K562 (cell line): Measurements from ENCODE around the gene DIO3. TPM values are rescaled to one million over a fixed set of nuclear protein-coding genes. Genes with fewer than 3 reads are reported as not detected.

Experiments used
- ATAC-seq: fragments of 200-7000 bp; cut with Tn5 transposase; 3 replicates; pipeline ENCODE4 v1.9.1; 2020; ENCODE audit warnings: moderate library complexity
- BruUV-seq: library from RNA; stranded (reverse); fragments of 400-500 nt; replicated peaks from 2 replicates; lab custom pipeline; 2021; lab: Mats Ljungman, UMichigan
- CTCF ChIA-PET: fragments of 300-600 bp; formaldehyde crosslinking; extraction: SDS; loops from one replicate; lab custom pipeline; 2021; ENCODE audit warnings: low intra/inter-chr PET ratio; lab: Yijun Ruan, JAX
- POLR2A ChIA-PET: fragments of 300-600, 350-650 bp; sonication (Branson Sonifier 250); formaldehyde crosslinking; extraction: SDS; loops from one replicate; lab custom pipeline; 2021; ENCODE audit warnings: antibody characterized with exemption, inconsistent platforms; lab: Yijun Ruan, JAX
- DNase-seq, 4 experiments: peaks; one replicate each; pipeline versions ENCODE4 v3.0.0 to v3.0.0-alpha.2; 2011 to 2018; ENCODE audit warnings: low spot score in 3 of 4, mixed read lengths in 3 of 4; ENCODE audit errors: extremely low read depth in 1 of 4
- FAIRE-seq: peaks from 2 replicates; lab custom pipeline; 2011; peaks lifted over from hg19 to GRCh38; lab: Jason Lieb, UNC
- H2AFZ ChIP-seq: 2 replicates; pipeline ENCODE4 v1.6.0; 2011; ENCODE audit warnings: low read depth, low read length, control low read depth, inconsistent platforms
- H3K27ac ChIP-seq: fragments of 200-600 bp; 3 replicates; pipeline ENCODE4 v1.8.0; 2011; ENCODE audit warnings: low read depth, mild to moderate bottlenecking, control low read depth, inconsistent platforms, low read length, moderate library complexity, mixed read lengths; ENCODE audit errors: extremely low read depth
- H3K27me3 ChIP-seq, 2 experiments: fragments of 300-600 bp in 1 of 2; 2 replicates in 1 of 2; 3 replicates in 1 of 2; pipeline versions ENCODE4 v1.6.0 to v1.8.0; 2011; ENCODE audit warnings: inconsistent platforms in 2 of 2, low read length in 2 of 2, mild to moderate bottlenecking in 1 of 2, mixed read lengths in 1 of 2, moderate library complexity in 1 of 2; ENCODE audit not compliant: control insufficient read depth in 2 of 2, insufficient read depth in 2 of 2
- H3K36me3 ChIP-seq: fragments of 300-600 bp; 3 replicates; pipeline ENCODE4 v1.8.0; 2011; ENCODE audit warnings: mild to moderate bottlenecking, low read length, inconsistent platforms; ENCODE audit not compliant: control insufficient read depth, insufficient read depth
- H3K4me1 ChIP-seq, 2 experiments: fragments of 200-600 bp in 1 of 2; replicated peaks in 1 of 2; 2 replicates in 1 of 2; 3 replicates in 1 of 2; pipeline versions ENCODE4 v1.5.1 to v1.8.0; 2011; ENCODE audit warnings: inconsistent platforms in 2 of 2, low read length in 2 of 2, mild to moderate bottlenecking in 1 of 2, mixed read lengths in 1 of 2, moderate library complexity in 1 of 2; ENCODE audit not compliant: control insufficient read depth in 2 of 2, insufficient read depth in 2 of 2
- H3K4me2 ChIP-seq: 2 replicates; pipeline ENCODE4 v1.6.1; 2011; ENCODE audit warnings: low read length, control low read depth, inconsistent platforms, mixed read lengths; ENCODE audit not compliant: insufficient read depth
- H3K4me3 ChIP-seq: fragments of 200-600 bp; sonication (generic), shearing (Covaris generic); 2 replicates; pipeline ENCODE4 v1.5.1; 2016; ENCODE audit warnings: control low read depth, inconsistent platforms
- H3K79me2 ChIP-seq: fragments of 200-600 bp; 3 replicates; pipeline ENCODE4 v1.8.0; 2011; ENCODE audit warnings: low read length, inconsistent platforms; ENCODE audit not compliant: control insufficient read depth, insufficient read depth
- H3K9ac ChIP-seq, 2 experiments: 2 replicates each; pipeline versions ENCODE4 v1.6.0 to v1.6.1; 2011; ENCODE audit warnings: low read depth in 2 of 2, low read length in 2 of 2, control low read depth in 1 of 2, inconsistent platforms in 1 of 2, mild to moderate bottlenecking in 1 of 2, mixed read lengths in 1 of 2; ENCODE audit not compliant: insufficient read depth in 1 of 2
- H3K9me1 ChIP-seq: one replicate; pipeline ENCODE4 v1.6.0; 2011; ENCODE audit warnings: inconsistent platforms, mild to moderate bottlenecking, low read length, moderate library complexity; ENCODE audit not compliant: control insufficient read depth, insufficient read depth
- H3K9me3 ChIP-seq: replicated peaks from 2 replicates; pipeline ENCODE4 v1.5.1; 2011; ENCODE audit warnings: low read depth, low read length, inconsistent platforms; ENCODE audit not compliant: control insufficient read depth, insufficient read depth
- H4K20me1 ChIP-seq: replicated peaks from 2 replicates; pipeline ENCODE4 v1.6.1; 2011; ENCODE audit warnings: low read length, inconsistent platforms, mixed read lengths; ENCODE audit not compliant: control insufficient read depth, insufficient read depth
- DIDO1 ChIP-seq: fragments of 450-650 bp; IDR thresholded peaks from 2 replicates; pipeline ENCODE4 v1.6.1; 2016; ENCODE audit warnings: low read depth, missing biosample characterization, missing genetic modification characterization
- MAFF ChIP-seq: IDR thresholded peaks from 2 replicates; pipeline ENCODE4 v1.6.1; 2012; ENCODE audit warnings: low read length, improper control_type of control experiment
- MTF1 ChIP-seq: fragments of 250-450 bp; sonication (Bioruptor Pico); IDR thresholded peaks from 2 replicates; pipeline ENCODE4 v1.9.0; 2021; ENCODE audit warnings: moderate library complexity, mild to moderate bottlenecking, inconsistent platforms, borderline replicate concordance
- TBL1XR1 ChIP-seq, 2 experiments: IDR thresholded peaks; 2 replicates each; pipeline ENCODE4 v1.6.1; 2012; ENCODE audit warnings: improper control_type of control experiment in 2 of 2, low read length in 2 of 2, mild to moderate bottlenecking in 1 of 2
- WGBS: fragments of 100-300 bp; shearing (Covaris generic); methylation state at CpG from one replicate; pipeline ENCODE4 v1.1.6; 2016; ENCODE audit warnings: low coverage, mixed read lengths; ENCODE audit not compliant: insufficient coverage; ENCODE audit errors: missing lambda C conversion rate; 5-methylcytosine and 5-hydroxymethylcytosine counted together
- in situ Hi-C: fragments of 300-500 bp; cut with MboI; formaldehyde crosslinking; loops from 4 replicates; pipeline ENCODE4 v1.15.0; 2018; ENCODE audit warnings: inconsistent platforms, mixed read lengths
- intact Hi-C: fragments of 100-400 bp; cut with micrococcal nuclease; formaldehyde crosslinking; loops from 2 replicates; pipeline ENCODE4 v1.14.2; 2022
- polyA plus RNA-seq, 8 experiments: library from polyadenylated mRNA; depleted of rRNA in 4 of 8; stranded (reverse) in 5 of 8; unstranded in 3 of 8; fragments of >200 nt; fragmentation: Nextera tagmentation in 2 of 8; fragmentation: Illumina TruSeq in 1 of 8; extraction: Ambion mirVana in 2 of 8; extraction: Trizol in 1 of 8; gene quantifications; 2 replicates each; pipeline versions ENCODE4 v1.2.1 to v1.2.3, GENCODE V29; 2011 to 2014; ENCODE audit warnings: inconsistent platforms in 1 of 8, missing spikeins in 1 of 8
- total RNA-seq, 7 experiments: library from RNA; depleted of rRNA in 6 of 7; stranded (reverse); fragments of >200 nt in 6 of 7; fragmentation: Illumina TruSeq in 2 of 7; extraction: Trizol in 2 of 7; gene quantifications; 2 replicates each; pipeline versions ENCODE4 v1.2.1 to v1.2.3, GENCODE V29; 2011 to 2021; ENCODE audit warnings: low replicate concordance in 1 of 7
- TF ChIP-seq, protein P1 (sequence below): fragments of 200-600 bp; sonication (generic); IDR thresholded peaks from one replicate; pipeline ENCODE4 v1.6.1; 2012; ENCODE audit warnings: mild to moderate bottlenecking, low read depth, low read length, inconsistent platforms

The DIO3 gene
- total and polyA plus RNA-seq, 9 of the 15 experiments (the other 6 are each of a cell fraction or from before 2014, with no cell fraction given): not detected

DNA sequence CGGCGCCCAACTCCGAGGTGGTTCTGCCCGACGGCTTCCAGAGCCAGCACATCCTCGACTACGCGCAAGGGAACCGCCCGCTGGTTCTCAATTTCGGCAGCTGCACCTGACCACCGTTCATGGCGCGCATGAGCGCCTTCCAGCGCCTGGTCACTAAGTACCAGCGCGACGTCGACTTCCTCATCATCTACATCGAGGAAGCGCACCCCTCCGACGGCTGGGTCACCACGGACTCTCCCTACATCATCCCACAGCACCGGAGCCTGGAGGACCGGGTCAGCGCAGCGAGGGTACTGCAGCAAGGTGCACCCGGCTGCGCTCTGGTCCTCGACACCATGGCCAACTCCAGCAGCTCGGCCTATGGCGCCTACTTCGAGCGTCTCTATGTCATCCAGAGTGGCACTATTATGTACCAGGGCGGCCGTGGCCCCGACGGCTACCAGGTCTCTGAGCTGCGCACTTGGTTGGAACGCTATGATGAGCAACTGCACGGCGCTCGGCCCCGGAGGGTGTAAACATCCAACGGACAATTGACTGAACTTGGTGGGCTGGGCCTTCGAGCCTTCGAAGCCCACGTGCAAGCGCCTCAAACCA lies 699 bp downstream of the DIO3 start:
- ATAC-seq (no peak), FAIRE-seq (no peak)
- H4K20me1 ChIP-seq: no peaks in the 10 kb centered on the region
- H3K4me2 ChIP-seq: no peak overlapping the region
- intact Hi-C loops: no loop called here
- 77% methylated on average over 23 of the region's 51 CpGs for WGBS
- CTCF ChIA-PET: no interaction called here
- H3K27ac ChIP-seq: no peak overlapping the region
- H3K36me3 ChIP-seq: no peaks in the 10 kb centered on the region
- no peaks in the 10 kb centered on the region for H3K9me1 ChIP-seq
- H2AFZ ChIP-seq: no peak overlapping the region
- POLR2A ChIA-PET: no interaction called here
- H3K9me3 ChIP-seq: no peaks in the 10 kb centered on the region
- no peak overlapping the region for H3K4me3 ChIP-seq
- H3K79me2 ChIP-seq: no peaks in the 10 kb centered on the region
- no peak for TF ChIP-seq TBL1XR1 (IDR thresholded peaks at IDR 0.05; ENCODE audit: low read length in 2 of 2)
- TF ChIP-seq MTF1: no peak
- TF ChIP-seq, protein P1, sequence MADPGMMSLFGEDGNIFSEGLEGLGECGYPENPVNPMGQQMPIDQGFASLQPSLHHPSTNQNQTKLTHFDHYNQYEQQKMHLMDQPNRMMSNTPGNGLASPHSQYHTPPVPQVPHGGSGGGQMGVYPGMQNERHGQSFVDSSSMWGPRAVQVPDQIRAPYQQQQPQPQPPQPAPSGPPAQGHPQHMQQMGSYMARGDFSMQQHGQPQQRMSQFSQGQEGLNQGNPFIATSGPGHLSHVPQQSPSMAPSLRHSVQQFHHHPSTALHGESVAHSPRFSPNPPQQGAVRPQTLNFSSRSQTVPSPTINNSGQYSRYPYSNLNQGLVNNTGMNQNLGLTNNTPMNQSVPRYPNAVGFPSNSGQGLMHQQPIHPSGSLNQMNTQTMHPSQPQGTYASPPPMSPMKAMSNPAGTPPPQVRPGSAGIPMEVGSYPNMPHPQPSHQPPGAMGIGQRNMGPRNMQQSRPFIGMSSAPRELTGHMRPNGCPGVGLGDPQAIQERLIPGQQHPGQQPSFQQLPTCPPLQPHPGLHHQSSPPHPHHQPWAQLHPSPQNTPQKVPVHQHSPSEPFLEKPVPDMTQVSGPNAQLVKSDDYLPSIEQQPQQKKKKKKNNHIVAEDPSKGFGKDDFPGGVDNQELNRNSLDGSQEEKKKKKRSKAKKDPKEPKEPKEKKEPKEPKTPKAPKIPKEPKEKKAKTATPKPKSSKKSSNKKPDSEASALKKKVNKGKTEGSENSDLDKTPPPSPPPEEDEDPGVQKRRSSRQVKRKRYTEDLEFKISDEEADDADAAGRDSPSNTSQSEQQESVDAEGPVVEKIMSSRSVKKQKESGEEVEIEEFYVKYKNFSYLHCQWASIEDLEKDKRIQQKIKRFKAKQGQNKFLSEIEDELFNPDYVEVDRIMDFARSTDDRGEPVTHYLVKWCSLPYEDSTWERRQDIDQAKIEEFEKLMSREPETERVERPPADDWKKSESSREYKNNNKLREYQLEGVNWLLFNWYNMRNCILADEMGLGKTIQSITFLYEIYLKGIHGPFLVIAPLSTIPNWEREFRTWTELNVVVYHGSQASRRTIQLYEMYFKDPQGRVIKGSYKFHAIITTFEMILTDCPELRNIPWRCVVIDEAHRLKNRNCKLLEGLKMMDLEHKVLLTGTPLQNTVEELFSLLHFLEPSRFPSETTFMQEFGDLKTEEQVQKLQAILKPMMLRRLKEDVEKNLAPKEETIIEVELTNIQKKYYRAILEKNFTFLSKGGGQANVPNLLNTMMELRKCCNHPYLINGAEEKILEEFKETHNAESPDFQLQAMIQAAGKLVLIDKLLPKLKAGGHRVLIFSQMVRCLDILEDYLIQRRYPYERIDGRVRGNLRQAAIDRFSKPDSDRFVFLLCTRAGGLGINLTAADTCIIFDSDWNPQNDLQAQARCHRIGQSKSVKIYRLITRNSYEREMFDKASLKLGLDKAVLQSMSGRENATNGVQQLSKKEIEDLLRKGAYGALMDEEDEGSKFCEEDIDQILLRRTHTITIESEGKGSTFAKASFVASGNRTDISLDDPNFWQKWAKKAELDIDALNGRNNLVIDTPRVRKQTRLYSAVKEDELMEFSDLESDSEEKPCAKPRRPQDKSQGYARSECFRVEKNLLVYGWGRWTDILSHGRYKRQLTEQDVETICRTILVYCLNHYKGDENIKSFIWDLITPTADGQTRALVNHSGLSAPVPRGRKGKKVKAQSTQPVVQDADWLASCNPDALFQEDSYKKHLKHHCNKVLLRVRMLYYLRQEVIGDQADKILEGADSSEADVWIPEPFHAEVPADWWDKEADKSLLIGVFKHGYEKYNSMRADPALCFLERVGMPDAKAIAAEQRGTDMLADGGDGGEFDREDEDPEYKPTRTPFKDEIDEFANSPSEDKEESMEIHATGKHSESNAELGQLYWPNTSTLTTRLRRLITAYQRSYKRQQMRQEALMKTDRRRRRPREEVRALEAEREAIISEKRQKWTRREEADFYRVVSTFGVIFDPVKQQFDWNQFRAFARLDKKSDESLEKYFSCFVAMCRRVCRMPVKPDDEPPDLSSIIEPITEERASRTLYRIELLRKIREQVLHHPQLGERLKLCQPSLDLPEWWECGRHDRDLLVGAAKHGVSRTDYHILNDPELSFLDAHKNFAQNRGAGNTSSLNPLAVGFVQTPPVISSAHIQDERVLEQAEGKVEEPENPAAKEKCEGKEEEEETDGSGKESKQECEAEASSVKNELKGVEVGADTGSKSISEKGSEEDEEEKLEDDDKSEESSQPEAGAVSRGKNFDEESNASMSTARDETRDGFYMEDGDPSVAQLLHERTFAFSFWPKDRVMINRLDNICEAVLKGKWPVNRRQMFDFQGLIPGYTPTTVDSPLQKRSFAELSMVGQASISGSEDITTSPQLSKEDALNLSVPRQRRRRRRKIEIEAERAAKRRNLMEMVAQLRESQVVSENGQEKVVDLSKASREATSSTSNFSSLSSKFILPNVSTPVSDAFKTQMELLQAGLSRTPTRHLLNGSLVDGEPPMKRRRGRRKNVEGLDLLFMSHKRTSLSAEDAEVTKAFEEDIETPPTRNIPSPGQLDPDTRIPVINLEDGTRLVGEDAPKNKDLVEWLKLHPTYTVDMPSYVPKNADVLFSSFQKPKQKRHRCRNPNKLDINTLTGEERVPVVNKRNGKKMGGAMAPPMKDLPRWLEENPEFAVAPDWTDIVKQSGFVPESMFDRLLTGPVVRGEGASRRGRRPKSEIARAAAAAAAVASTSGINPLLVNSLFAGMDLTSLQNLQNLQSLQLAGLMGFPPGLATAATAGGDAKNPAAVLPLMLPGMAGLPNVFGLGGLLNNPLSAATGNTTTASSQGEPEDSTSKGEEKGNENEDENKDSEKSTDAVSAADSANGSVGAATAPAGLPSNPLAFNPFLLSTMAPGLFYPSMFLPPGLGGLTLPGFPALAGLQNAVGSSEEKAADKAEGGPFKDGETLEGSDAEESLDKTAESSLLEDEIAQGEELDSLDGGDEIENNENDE: no peak
- TF ChIP-seq MAFF: no peak
- no peak for TF ChIP-seq DIDO1
- TF ChIP-seq, all 486 proteins: peak for 0
- no peak for DNase-seq
- in situ Hi-C loops: no loop called here
- Histone ChIP-seq H3K27me3 (peaks cover 7 to 41% of the 10 kb centered on the region in 2 experiments; a peak in 4 of 5 replicates), H3K4me1 (peaks cover 0 to 15% of the 10 kb centered on the region in 2 experiments; a peak in 2 of 5 replicates), H3K9ac (no peak overlapping the region)
- BruUV-seq: no TSS peak
